Measurements from ENCODE around the gene FGF2. TPM values are rescaled to one million over a fixed set of nuclear protein-coding genes. Genes with fewer than 3 reads are reported as not detected.
"Not testable (repeated sequence)": the region's sequence is repeated elsewhere in the genome, so short reads cannot be mapped to it uniquely, and the experiment has no call there.

The FGF2 gene
- total RNA-seq, 1 donor from 2014 or later = 20.8 TPM

DNA sequence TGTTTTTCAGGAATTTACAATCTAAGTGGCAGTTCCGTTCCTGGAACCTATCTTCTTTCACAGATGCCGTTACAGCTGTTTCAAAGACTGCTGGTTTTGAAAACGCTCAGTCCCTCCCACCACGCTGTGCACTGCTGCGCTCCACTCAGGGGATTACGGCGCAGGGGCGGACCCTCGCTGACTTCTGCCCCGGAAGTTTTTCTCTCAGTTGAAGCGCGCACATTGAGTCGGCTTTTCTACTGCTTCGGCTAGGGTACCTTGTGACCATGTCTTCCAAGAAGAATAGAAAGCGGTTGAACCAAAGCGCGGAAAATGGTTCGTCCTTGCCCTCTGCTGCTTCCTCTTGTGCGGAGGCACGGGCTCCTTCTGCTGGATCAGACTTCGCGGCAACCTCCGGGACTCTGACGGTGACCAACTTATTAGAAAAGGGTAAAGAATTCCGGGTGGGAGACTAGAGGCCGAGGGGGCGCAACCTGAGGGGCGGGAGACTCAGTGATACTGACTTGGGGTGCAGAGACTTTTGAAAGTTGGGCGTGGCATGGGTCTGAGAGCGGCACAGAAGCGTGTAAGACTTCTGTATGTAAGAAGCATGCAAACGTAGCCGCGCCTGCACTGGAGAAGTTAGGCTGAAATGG is 96.4 kb downstream of the FGF2 start:
- H3K4me1 ChIP-seq = peaks cover 4 to 12% of the 10 kb centered on the region in 2 donors
- H3K27ac ChIP-seq = peak overlapping the region; percentile 71 to 77
- no peaks in the 10 kb centered on the region for H3K9me3 ChIP-seq
- H3K27me3 ChIP-seq = no peaks in the 10 kb centered on the region
- peak in 1 of 3 experiments; percentile 5 for TF ChIP-seq CTCF (IDR thresholded peaks at IDR 0.05)
- intact Hi-C loops (cut with DNase I) = loop anchor here (2.0 to 5.0 kb wide), 3 partner anchors 96 to 190 kb away; partner anchors contain the start of genes BBS12 and FGF2
- H3K4me3 ChIP-seq = peak overlapping the region; percentile 76 to 85
- H3K36me3 ChIP-seq = no peaks in the 10 kb centered on the region
- DNase-seq (ENCODE audit: low spot score in 2 of 2) = peak in 1 of 2 donors; percentile 92

- DNase-seq (ENCODE audit: low spot score in 2 of 2) = no peak
- Histone ChIP-seq H3K27ac (no peak overlapping the region), H3K9me3 (no peaks in the 10 kb centered on the region), H3K36me3 (peaks cover 6 to 19% of the 10 kb centered on the region in 2 donors), H3K4me1 (peaks cover 0 to 4% of the 10 kb centered on the region in 2 donors), H3K4me3 (no peak overlapping the region), H3K27me3 (no peaks in the 10 kb centered on the region)
- no peak for TF ChIP-seq CTCF (IDR thresholded peaks at IDR 0.05)
- intact Hi-C loops (cut with DNase I) = no loop called here
Measured at GRCh38 chr4:122928930-122929329, 102.3 kb downstream of the FGF2 start.

DNA sequence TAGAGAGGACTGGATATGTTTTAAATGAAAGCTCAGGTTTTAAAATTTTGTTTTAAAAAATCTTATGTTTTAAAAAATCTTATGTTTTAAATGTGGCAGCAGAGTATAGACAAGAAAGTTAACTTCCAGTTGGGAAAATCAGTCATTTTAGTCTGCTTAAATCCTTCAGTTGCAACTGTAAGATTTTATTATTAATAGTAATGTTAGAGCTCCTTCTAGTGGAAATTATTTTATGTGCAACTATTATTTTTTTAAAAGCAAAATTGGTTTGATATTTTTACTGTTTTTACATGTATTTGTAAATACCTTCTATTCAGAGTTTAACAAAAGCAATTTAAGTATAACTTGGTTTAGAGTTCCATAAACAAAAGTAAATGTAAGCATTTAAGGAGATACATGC is 104.2 kb downstream of the FGF2 start:
- intact Hi-C loops (cut with DNase I) = loop anchor here (5.0 kb wide), 1 partner anchor 329 kb away; no protein-coding TSS in a partner anchor
- no peak for DNase-seq (ENCODE audit: low spot score in 2 of 2)
- H3K36me3 ChIP-seq = peaks cover 20 to 38% of the 10 kb centered on the region in 2 donors

DNA sequence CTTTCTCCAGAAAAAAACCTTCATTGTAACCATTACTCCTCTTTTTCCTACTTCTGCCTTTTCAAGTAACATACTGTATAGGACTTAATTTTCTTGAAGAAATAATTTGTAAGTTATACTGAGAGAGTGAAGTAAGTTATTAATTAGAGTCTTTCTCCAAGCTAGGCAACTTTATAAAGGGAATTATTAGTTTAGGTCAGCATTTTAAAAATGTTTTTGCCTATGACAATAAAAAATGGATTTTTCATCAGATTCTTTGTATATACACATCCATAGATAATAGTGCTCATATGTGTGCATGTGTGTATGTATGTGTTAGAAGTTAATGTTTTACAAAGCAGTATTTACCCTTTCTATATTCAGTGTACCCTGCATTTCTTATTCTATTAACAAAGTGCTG is 106.1 kb downstream of the FGF2 start:
- no peaks in the 10 kb centered on the region for H3K4me1 ChIP-seq
- no peaks in the 10 kb centered on the region for H3K27me3 ChIP-seq
- intact Hi-C loops (cut with DNase I) = loop anchor here (5.0 kb wide), 1 partner anchor 330 kb away; no protein-coding TSS in a partner anchor

More for the DNA sequence above, 104.2 kb downstream of the FGF2 start:
- no peaks in the 10 kb centered on the region for H3K27me3 ChIP-seq
- H3K9me3 ChIP-seq = no peaks in the 10 kb centered on the region
- H3K27ac ChIP-seq = no peak overlapping the region
- H3K4me3 ChIP-seq = no peak overlapping the region
- no peaks in the 10 kb centered on the region for H3K4me1 ChIP-seq
- peak in 2 of 3 experiments; percentile 55 to 64 for TF ChIP-seq CTCF (IDR thresholded peaks at IDR 0.05)

DNA sequence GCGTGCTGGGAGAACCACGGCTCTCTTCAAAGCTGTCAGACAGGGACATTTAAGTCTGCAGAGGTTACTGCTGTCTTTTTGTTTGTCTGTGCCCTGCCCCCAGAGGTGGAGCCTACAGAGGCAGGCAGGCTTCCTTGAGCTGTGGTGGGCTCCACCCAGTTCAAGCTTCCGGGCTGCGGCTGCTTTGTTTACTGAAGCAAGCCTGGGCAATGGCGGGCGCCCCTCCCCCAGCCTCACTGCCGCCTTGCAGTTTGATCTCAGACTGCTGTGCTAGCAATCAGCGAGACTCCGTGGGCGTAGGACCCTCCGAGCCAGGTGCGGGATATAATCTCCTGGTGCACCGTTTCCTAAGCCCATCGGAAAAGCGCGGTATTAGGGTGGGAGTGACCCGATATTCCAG is 118.5 kb downstream of the FGF2 start:
- intact Hi-C loops (cut with DNase I); H3K4me1 ChIP-seq; H3K27me3 ChIP-seq; H3K4me3 ChIP-seq; DNase-seq (ENCODE audit: low spot score in 2 of 2); H3K27ac ChIP-seq; H3K9me3 ChIP-seq: not testable (repeated sequence)
- H3K36me3 ChIP-seq = peaks cover 21 to 33% of the 10 kb centered on the region in 2 donors

More for the DNA sequence above, 106.1 kb downstream of the FGF2 start:
- Histone ChIP-seq H3K36me3 (peaks cover 20 to 52% of the 10 kb centered on the region in 2 donors), H3K27ac (no peak overlapping the region), H3K9me3 (no peaks in the 10 kb centered on the region), H3K4me3 (no peak overlapping the region)
- TF ChIP-seq CTCF (IDR thresholded peaks at IDR 0.05) = no peak
- no peak for DNase-seq (ENCODE audit: low spot score in 2 of 2)

DNA sequence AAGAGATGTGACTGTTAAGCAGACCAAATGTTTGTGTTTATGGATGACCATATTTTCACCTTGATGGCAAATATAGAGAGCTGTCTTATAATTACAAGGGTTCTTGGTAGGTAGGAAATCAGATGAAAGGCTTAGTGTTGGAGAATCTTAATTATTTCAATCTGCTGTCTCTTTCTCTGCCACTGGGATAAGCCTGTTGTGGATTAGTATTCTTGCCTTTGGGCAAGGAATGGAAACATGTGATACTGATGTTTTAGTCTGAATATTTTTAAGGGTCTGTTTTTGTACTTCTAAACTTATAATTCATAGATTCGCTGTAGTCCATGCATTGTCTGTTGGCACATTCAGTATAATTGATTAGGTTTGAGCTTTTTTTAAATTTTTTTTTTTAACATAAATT is 119.5 kb downstream of the FGF2 start:
- no peak for DNase-seq (ENCODE audit: low spot score in 2 of 2)
- H3K4me3 ChIP-seq = no peak overlapping the region
- H3K9me3 ChIP-seq = no peaks in the 10 kb centered on the region
- H3K36me3 ChIP-seq = peaks cover 21 to 43% of the 10 kb centered on the region in 2 donors
- TF ChIP-seq CTCF (IDR thresholded peaks at IDR 0.05) = no peak
- H3K27ac ChIP-seq = no peak overlapping the region
- H3K4me1 ChIP-seq = no peaks in the 10 kb centered on the region
- no peaks in the 10 kb centered on the region for H3K27me3 ChIP-seq
- intact Hi-C loops (cut with DNase I) = no loop called here

Other genes starting within 250 kb of the FGF2 start
- gene IL21, start 205.8 kb upstream of the FGF2 start, total RNA-seq = not detected
- not detected for gene BBS12, start 94.1 kb upstream of the FGF2 start, total RNA-seq
- 11.6 TPM for gene NUDT6, start 95.8 kb downstream of the FGF2 start, total RNA-seq